ENCODE data around the gene NLGN2.

DNA sequence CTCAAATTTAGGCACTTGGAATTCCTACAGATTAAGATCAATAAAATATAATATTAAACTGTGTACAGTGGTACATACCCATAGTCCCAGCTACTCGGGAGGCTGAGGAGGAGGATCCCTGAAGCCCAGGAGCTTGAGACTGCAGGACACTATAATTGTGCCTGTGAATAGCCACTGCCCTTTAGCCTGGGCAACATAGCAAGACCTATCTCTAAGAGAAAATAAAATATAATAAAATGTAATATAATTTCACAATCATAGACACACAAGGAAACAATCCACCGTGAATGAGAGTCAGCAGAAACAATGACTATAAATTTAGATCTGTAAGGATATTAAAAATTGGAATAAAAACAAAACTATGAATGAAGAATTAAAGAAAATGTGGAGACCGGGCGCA lies 36.8 kb upstream of the NLGN2 start:
- TF ChIP-seq ZNF274 (IDR thresholded peaks at IDR 0.05; ENCODE audit: low read depth, low read length): no peak
- TF ChIP-seq YY1 (IDR thresholded peaks at IDR 0.05; ENCODE audit: insufficient read depth, insufficient read length): no peak
